Mesothelial cell of epicardium (in vitro differentiated cells): ENCODE data around the gene TMPRSS4. TPM values are rescaled to one million over a fixed set of nuclear protein-coding genes. Genes with fewer than 3 reads are reported as not detected.
A peak's percentile ranks its signal among the peaks of the same experiment; 100 is the strongest.

Source experiments
- DNase-seq, 2 experiments: peaks; one replicate each; pipeline ENCODE4 v3.0.0; 2021; ENCODE audit warnings: low spot score in 2 of 2; ENCODE audit not compliant: unreplicated experiment in 2 of 2
- H3K27ac Mint-ChIP-seq: 2 replicates; pipeline ENCODE4 v1.8.0; 2021; ENCODE audit warnings: mixed read lengths
- H3K27me3 Mint-ChIP-seq: 2 replicates; pipeline ENCODE4 v1.8.0; 2021; ENCODE audit warnings: low read depth, mixed read lengths
- H3K36me3 Mint-ChIP-seq: 2 replicates; pipeline ENCODE4 v1.8.0; 2021; ENCODE audit warnings: mixed read lengths
- H3K4me1 Mint-ChIP-seq: 2 replicates; pipeline ENCODE4 v1.8.0; 2021; ENCODE audit warnings: mixed read lengths
- H3K4me3 Mint-ChIP-seq: 2 replicates; pipeline ENCODE4 v1.8.0; 2021; ENCODE audit warnings: mild to moderate bottlenecking, moderate library complexity, mixed read lengths
- H3K9me3 Mint-ChIP-seq: 2 replicates; pipeline ENCODE4 v1.8.0; 2021; ENCODE audit warnings: mixed read lengths
- total RNA-seq: library from RNA; stranded (reverse); gene quantifications from 3 replicates; pipeline ENCODE4 v1.2.1, GENCODE V29; 2021
- TF ChIP-seq, protein P1 (sequence below): fragments of 200-600 bp; sonication (generic); IDR thresholded peaks from one replicate; pipeline ENCODE4 v1.5.0; 2021; ENCODE audit warnings: antibody characterized with exemption; ENCODE audit not compliant: unreplicated experiment

The TMPRSS4 gene
- total RNA-seq, 1 donor from 2014 or later: 0.94 TPM

DNA sequence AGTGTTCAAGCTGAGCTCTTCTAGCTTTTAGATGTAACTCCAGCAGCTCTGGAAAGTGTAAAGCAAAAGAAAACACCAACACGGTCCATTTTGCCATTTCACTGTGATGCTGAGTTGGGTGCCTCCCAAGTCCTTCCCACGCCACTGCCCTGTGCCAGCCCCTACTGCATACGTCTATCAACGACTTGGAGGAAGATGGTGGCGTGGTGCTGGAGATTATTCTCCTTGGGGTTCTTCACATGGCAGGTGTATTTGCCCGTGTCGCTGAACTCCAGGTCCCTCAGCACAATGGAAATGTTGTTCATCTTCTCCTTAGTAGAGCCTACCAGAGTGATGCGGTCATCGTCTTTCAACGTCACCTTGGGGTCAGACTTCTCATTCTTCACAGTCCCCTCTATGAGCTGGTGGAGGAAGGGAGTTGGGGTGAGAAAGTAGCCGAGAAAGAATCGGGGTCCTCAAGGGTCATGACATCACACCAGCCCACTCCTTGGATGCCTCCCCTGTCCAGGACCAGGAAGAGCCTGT is 66.8 kb downstream of the TMPRSS4 start:
- H3K27me3 Mint-ChIP-seq: peaks cover 91% of the 10 kb centered on the region
- no peaks in the 10 kb centered on the region for H3K9me3 Mint-ChIP-seq
- no peak overlapping the region for H3K27ac Mint-ChIP-seq
- no peak overlapping the region for H3K4me3 Mint-ChIP-seq
- DNase-seq: no peak
- TF ChIP-seq, protein P1, sequence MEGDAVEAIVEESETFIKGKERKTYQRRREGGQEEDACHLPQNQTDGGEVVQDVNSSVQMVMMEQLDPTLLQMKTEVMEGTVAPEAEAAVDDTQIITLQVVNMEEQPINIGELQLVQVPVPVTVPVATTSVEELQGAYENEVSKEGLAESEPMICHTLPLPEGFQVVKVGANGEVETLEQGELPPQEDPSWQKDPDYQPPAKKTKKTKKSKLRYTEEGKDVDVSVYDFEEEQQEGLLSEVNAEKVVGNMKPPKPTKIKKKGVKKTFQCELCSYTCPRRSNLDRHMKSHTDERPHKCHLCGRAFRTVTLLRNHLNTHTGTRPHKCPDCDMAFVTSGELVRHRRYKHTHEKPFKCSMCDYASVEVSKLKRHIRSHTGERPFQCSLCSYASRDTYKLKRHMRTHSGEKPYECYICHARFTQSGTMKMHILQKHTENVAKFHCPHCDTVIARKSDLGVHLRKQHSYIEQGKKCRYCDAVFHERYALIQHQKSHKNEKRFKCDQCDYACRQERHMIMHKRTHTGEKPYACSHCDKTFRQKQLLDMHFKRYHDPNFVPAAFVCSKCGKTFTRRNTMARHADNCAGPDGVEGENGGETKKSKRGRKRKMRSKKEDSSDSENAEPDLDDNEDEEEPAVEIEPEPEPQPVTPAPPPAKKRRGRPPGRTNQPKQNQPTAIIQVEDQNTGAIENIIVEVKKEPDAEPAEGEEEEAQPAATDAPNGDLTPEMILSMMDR: no peak
- H3K4me1 Mint-ChIP-seq: peaks cover 6% of the 10 kb centered on the region
- H3K36me3 Mint-ChIP-seq: no peaks in the 10 kb centered on the region

DNA sequence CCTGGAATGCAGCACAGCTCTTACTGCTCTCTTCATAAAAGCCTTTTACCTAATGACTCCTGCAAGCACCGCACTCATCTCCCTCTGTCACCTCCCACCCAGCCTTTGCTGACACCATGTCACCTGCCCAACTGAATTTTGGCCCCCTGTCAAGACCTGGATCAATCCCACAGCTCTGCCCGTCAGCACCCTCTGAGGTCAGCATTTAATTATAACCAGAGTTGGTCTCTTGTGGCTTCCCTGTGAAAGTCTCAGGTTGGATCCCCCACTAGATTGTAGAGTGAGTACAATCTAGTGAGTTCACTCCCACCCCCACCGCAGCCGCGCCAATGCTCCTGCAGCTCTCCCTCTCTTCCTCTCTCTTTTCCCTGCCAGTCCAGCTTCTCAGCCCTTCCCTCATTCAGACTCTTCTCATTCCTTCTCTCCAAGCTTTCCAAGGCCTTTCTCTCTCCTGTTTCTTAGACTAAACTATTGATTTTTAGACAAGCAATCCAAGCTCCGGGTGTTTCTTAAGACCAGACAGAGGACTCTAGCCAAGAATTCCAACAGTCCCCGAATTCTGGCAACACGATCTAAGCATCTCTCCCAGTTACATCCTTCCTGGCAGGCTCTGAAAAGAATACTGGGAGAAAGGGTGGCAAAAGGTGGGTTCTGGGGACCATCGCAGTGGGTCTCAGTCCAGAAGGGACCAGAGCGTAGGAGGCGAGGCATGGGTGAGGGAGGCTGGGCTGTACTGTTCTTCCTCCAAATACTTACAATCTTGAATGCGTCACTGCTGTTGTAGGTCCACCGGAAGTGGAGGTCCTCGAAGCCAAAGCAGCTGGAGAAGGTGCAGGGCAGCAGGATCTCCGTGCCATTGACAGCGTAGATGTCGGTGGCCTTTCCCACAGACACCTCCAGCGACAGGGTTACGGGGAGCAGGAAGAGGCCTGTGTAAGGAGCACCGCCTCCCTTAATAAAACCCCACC is 67.7 kb downstream of the TMPRSS4 start:
- Mint-ChIP-seq H3K4me1 (peaks cover 6% of the 10 kb centered on the region), H3K36me3 (no peaks in the 10 kb centered on the region), H3K9me3 (no peaks in the 10 kb centered on the region), H3K27ac (no peak overlapping the region), H3K27me3 (peaks cover 93% of the 10 kb centered on the region), H3K4me3 (no peak overlapping the region)
- DNase-seq: no peak
- TF ChIP-seq, protein P1: no peak

- no peak overlapping the region for H3K27ac Mint-ChIP-seq
- peak; percentile 85 to 94 for DNase-seq
- peaks cover 6% of the 10 kb centered on the region for H3K4me1 Mint-ChIP-seq
- H3K36me3 Mint-ChIP-seq: no peaks in the 10 kb centered on the region
- H3K4me3 Mint-ChIP-seq: peak overlapping the region; percentile 76
- peaks cover 94% of the 10 kb centered on the region for H3K27me3 Mint-ChIP-seq
- H3K9me3 Mint-ChIP-seq: no peaks in the 10 kb centered on the region
- TF ChIP-seq, protein P1: peak; percentile 97
Observed at GRCh38 chr11:118145285-118146227, 68.7 kb downstream of the TMPRSS4 start.

DNA sequence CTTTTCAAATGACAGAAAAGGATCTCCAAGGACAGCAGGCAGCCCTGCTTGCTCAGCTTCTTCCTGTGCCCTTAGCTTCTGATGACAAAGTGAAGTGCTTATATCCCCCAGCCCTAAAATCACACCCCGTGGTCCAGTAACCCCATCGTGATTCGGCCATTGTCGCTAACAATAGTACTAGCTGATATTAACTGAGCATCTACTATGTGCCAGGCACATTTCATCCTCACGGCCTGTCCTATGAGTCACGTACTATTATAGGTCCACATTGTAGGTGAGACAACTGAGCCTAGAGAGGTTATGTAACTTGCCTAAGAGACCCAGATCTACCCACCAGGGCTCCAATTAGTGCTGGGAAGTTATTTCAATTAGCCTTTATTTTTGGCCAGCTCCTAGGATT is 69.7 kb downstream of the TMPRSS4 start:
- TF ChIP-seq, protein P1: no peak
- H3K27me3 Mint-ChIP-seq: peaks cover 96% of the 10 kb centered on the region
- peaks cover 9% of the 10 kb centered on the region for H3K4me1 Mint-ChIP-seq
- H3K27ac Mint-ChIP-seq: no peak overlapping the region
- H3K9me3 Mint-ChIP-seq: no peaks in the 10 kb centered on the region
- no peaks in the 10 kb centered on the region for H3K36me3 Mint-ChIP-seq
- DNase-seq: no peak
- H3K4me3 Mint-ChIP-seq: peak overlapping the region; percentile 66

DNA sequence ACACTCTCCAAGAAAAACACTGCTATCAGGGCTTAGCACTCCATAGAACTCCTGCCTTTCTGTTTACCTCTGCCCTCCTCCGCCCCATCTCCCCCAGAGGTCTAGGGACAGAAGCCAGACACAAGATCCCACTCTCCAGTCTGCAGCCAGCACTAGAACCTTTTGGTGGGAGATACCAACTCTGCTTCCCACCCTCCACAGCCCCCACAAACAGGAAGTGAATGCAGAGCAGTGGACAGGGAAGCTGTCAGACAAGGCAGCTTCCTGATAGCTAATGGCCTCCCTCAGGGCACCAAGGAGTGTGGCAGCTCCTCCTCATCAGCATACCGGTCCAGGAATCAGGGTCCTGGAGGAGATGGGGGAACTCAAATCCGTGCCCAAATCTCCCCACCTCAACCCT is 70.6 kb downstream of the TMPRSS4 start:
- TF ChIP-seq, protein P1: no peak
- no peak for DNase-seq
- H3K4me3 Mint-ChIP-seq: peak overlapping the region; percentile 11
- H3K36me3 Mint-ChIP-seq: no peaks in the 10 kb centered on the region
- H3K27me3 Mint-ChIP-seq: peaks cover 96% of the 10 kb centered on the region
- H3K9me3 Mint-ChIP-seq: no peaks in the 10 kb centered on the region
- H3K4me1 Mint-ChIP-seq: peaks cover 11% of the 10 kb centered on the region
- no peak overlapping the region for H3K27ac Mint-ChIP-seq
